ENCODE data around the gene NEDD4L.
"Not testable (repeated sequence)": the region's sequence is repeated elsewhere in the genome, so short reads cannot be mapped to it uniquely, and the experiment has no call there.

The NEDD4L gene

GRCh38 chr18:58161659-58162058, 117.6 kb downstream of the NEDD4L start:
- no peak for DNase-seq

- DNase-seq: no peak
Measured at GRCh38 chr18:58162127-58162526, 118.1 kb downstream of the NEDD4L start.

GRCh38 chr18:58163004-58163590, 119.1 kb downstream of the NEDD4L start:
- no peak for DNase-seq

- DNase-seq: no peak
Measured at GRCh38 chr18:58166278-58166844, 122.3 kb downstream of the NEDD4L start.

GRCh38 chr18:58167073-58167472, 123.0 kb downstream of the NEDD4L start:
- no peak for DNase-seq

GRCh38 chr18:58168221-58168620, 124.2 kb downstream of the NEDD4L start:
- no peak for DNase-seq

- DNase-seq: no peak
Measured at GRCh38 chr18:58168993-58169392, 125.0 kb downstream of the NEDD4L start.

- no peak for DNase-seq
Measured at GRCh38 chr18:58169472-58169871, 125.4 kb downstream of the NEDD4L start.

- DNase-seq: not testable (repeated sequence)
Measured at GRCh38 chr18:58170036-58170435, 126.0 kb downstream of the NEDD4L start.

- DNase-seq: no peak
Measured at GRCh38 chr18:58172031-58172430, 128.0 kb downstream of the NEDD4L start.

GRCh38 chr18:58174285-58174684, 130.3 kb downstream of the NEDD4L start:
- DNase-seq: no peak

- DNase-seq: no peak
Measured at GRCh38 chr18:58175122-58175785, 131.2 kb downstream of the NEDD4L start.

GRCh38 chr18:58175786-58176176, 131.8 kb downstream of the NEDD4L start:
- DNase-seq: no peak

GRCh38 chr18:58177004-58177717, 133.1 kb downstream of the NEDD4L start:
- DNase-seq: no peak

- no peak for DNase-seq
Measured at GRCh38 chr18:58177896-58178470, 134.0 kb downstream of the NEDD4L start.

GRCh38 chr18:58178511-58178910, 134.5 kb downstream of the NEDD4L start:
- no peak for DNase-seq

GRCh38 chr18:58180172-58180571, 136.1 kb downstream of the NEDD4L start:
- DNase-seq: no peak

- peak in 4 of 5 donors; percentile 19 to 48 (median 31) for DNase-seq
Measured at GRCh38 chr18:58180738-58181353, 136.8 kb downstream of the NEDD4L start.

- DNase-seq: no peak
Measured at GRCh38 chr18:58181988-58182387, 138.0 kb downstream of the NEDD4L start.

GRCh38 chr18:58183226-58183625, 139.2 kb downstream of the NEDD4L start:
- DNase-seq: no peak

- no peak for DNase-seq
Measured at GRCh38 chr18:58186258-58186948, 142.4 kb downstream of the NEDD4L start.

GRCh38 chr18:58187674-58188073, 143.6 kb downstream of the NEDD4L start:
- no peak for DNase-seq
